SJSA1 (cell line): ENCODE measurements around the gene C1QB. TPM values are rescaled to one million over a fixed set of nuclear protein-coding genes. Genes with fewer than 3 reads are reported as not detected.

Source experiments
- DNase-seq, 2 experiments: peaks; one replicate each; pipeline ENCODE4 v3.0.0-alpha.2; 2015 to 2020; ENCODE audit warnings: low spot score in 2 of 2, low read depth in 1 of 2
- H3K27ac ChIP-seq: fragments of 250-450 bp; sonication (Bioruptor Pico); 2 replicates; pipeline ENCODE4 v1.5.1; 2020; ENCODE audit warnings: mild to moderate bottlenecking, moderate library complexity
- H3K27me3 ChIP-seq: fragments of 250-450 bp; sonication (Bioruptor Pico); replicated peaks from 2 replicates; pipeline ENCODE4 v1.5.1; 2020; ENCODE audit warnings: mild to moderate bottlenecking, moderate library complexity
- H3K36me3 ChIP-seq: fragments of 250-450 bp; sonication (Bioruptor Pico); 2 replicates; pipeline ENCODE4 v1.5.1; 2020; ENCODE audit warnings: mild to moderate bottlenecking
- H3K4me1 ChIP-seq: fragments of 250-450 bp; sonication (Bioruptor Pico); replicated peaks from 2 replicates; pipeline ENCODE4 v1.6.1; 2021; ENCODE audit warnings: mild to moderate bottlenecking
- H3K4me3 ChIP-seq: fragments of 250-450 bp; sonication (Bioruptor Pico); 2 replicates; pipeline ENCODE4 v1.5.1; 2020; ENCODE audit warnings: mild to moderate bottlenecking
- H3K9me3 ChIP-seq: fragments of 250-450 bp; sonication (Bioruptor Pico); replicated peaks from 2 replicates; pipeline ENCODE4 v1.5.1; 2020; ENCODE audit warnings: mild to moderate bottlenecking
- total RNA-seq: library from RNA; depleted of rRNA; stranded (reverse); fragments of >200 nt; shearing (Covaris generic); gene quantifications from 2 replicates; pipeline ENCODE4 v1.2.3, GENCODE V29; 2014

Gene C1QB
- total RNA-seq, 1 experiment from 2014 or later: not detected

- Histone ChIP-seq H3K27ac (no peak overlapping the region), H3K27me3 (peaks cover 85% of the 10 kb centered on the region), H3K4me3 (no peak overlapping the region), H3K4me1 (no peaks in the 10 kb centered on the region), H3K9me3 (no peaks in the 10 kb centered on the region), H3K36me3 (no peaks in the 10 kb centered on the region)
- DNase-seq: no peak
Observed at GRCh38 chr1:22621761-22622160, 31.3 kb upstream of the C1QB start.

- H3K4me3 ChIP-seq: no peak overlapping the region
- no peaks in the 10 kb centered on the region for H3K36me3 ChIP-seq
- no peak for DNase-seq
- peaks cover 72% of the 10 kb centered on the region for H3K27me3 ChIP-seq
- no peak overlapping the region for H3K27ac ChIP-seq
- no peaks in the 10 kb centered on the region for H3K4me1 ChIP-seq
- H3K9me3 ChIP-seq: no peaks in the 10 kb centered on the region
Observed at GRCh38 chr1:22625262-22625925, 27.6 kb upstream of the C1QB start.

GRCh38 chr1:22626237-22627157 lies 26.5 kb upstream of the C1QB start:
- Histone ChIP-seq H3K4me3 (no peak overlapping the region), H3K27me3 (peaks cover 73% of the 10 kb centered on the region), H3K4me1 (no peaks in the 10 kb centered on the region), H3K27ac (no peak overlapping the region), H3K9me3 (no peaks in the 10 kb centered on the region), H3K36me3 (no peaks in the 10 kb centered on the region)
- no peak for DNase-seq

GRCh38 chr1:22627331-22627730 lies 25.7 kb upstream of the C1QB start:
- DNase-seq: no peak
- H3K4me3 ChIP-seq: no peak overlapping the region
- peaks cover 73% of the 10 kb centered on the region for H3K27me3 ChIP-seq
- no peaks in the 10 kb centered on the region for H3K36me3 ChIP-seq
- no peaks in the 10 kb centered on the region for H3K4me1 ChIP-seq
- H3K9me3 ChIP-seq: no peaks in the 10 kb centered on the region
- no peak overlapping the region for H3K27ac ChIP-seq

GRCh38 chr1:22628698-22629444 lies 24.2 kb upstream of the C1QB start:
- peaks cover 69% of the 10 kb centered on the region for H3K27me3 ChIP-seq
- no peak for DNase-seq
- H3K27ac ChIP-seq: no peak overlapping the region
- H3K4me3 ChIP-seq: no peak overlapping the region
- H3K36me3 ChIP-seq: no peaks in the 10 kb centered on the region
- H3K4me1 ChIP-seq: no peaks in the 10 kb centered on the region
- no peaks in the 10 kb centered on the region for H3K9me3 ChIP-seq

GRCh38 chr1:22629886-22630285 lies 23.1 kb upstream of the C1QB start:
- Histone ChIP-seq H3K27ac (no peak overlapping the region), H3K27me3 (peaks cover 70% of the 10 kb centered on the region), H3K4me1 (no peaks in the 10 kb centered on the region), H3K36me3 (no peaks in the 10 kb centered on the region), H3K4me3 (no peak overlapping the region), H3K9me3 (no peaks in the 10 kb centered on the region)
- no peak for DNase-seq

- H3K27me3 ChIP-seq: peaks cover 50% of the 10 kb centered on the region
- no peak overlapping the region for H3K27ac ChIP-seq
- H3K9me3 ChIP-seq: no peaks in the 10 kb centered on the region
- no peak for DNase-seq
- no peaks in the 10 kb centered on the region for H3K4me1 ChIP-seq
- H3K4me3 ChIP-seq: no peak overlapping the region
- H3K36me3 ChIP-seq: no peaks in the 10 kb centered on the region
Observed at GRCh38 chr1:22633697-22634463, 19.2 kb upstream of the C1QB start.

GRCh38 chr1:22635436-22635835 lies 17.6 kb upstream of the C1QB start:
- Histone ChIP-seq H3K27me3 (peaks cover 43% of the 10 kb centered on the region), H3K36me3 (no peaks in the 10 kb centered on the region), H3K4me3 (no peak overlapping the region), H3K27ac (no peak overlapping the region), H3K9me3 (no peaks in the 10 kb centered on the region), H3K4me1 (no peaks in the 10 kb centered on the region)
- no peak for DNase-seq

- no peaks in the 10 kb centered on the region for H3K9me3 ChIP-seq
- H3K4me1 ChIP-seq: no peaks in the 10 kb centered on the region
- H3K27ac ChIP-seq: no peak within 1 kb of the TSS
- DNase-seq: no peak
- no peaks in the 10 kb centered on the region for H3K36me3 ChIP-seq
- peaks cover 35% of the 10 kb centered on the region for H3K27me3 ChIP-seq
- H3K4me3 ChIP-seq: no peak within 1 kb of the TSS
Observed at GRCh38 chr1:22636353-22636752, 16.7 kb upstream of the C1QB start, which contains the start of gene C1QA. Gene C1QA (plus strand): TSS chr1:22636628. CDS start chr1:22637617, 989 bp downstream.

- H3K4me1 ChIP-seq: no peaks in the 10 kb centered on the region
- no peak overlapping the region for H3K4me3 ChIP-seq
- DNase-seq: no peak
- H3K27me3 ChIP-seq: peaks cover 29% of the 10 kb centered on the region
- no peaks in the 10 kb centered on the region for H3K9me3 ChIP-seq
- no peaks in the 10 kb centered on the region for H3K36me3 ChIP-seq
- H3K27ac ChIP-seq: no peak overlapping the region
Observed at GRCh38 chr1:22636927-22637326, 16.1 kb upstream of the C1QB start.

- Histone ChIP-seq H3K27ac (no peak overlapping the region), H3K9me3 (no peaks in the 10 kb centered on the region), H3K27me3 (peaks cover 24% of the 10 kb centered on the region), H3K4me1 (no peaks in the 10 kb centered on the region), H3K36me3 (no peaks in the 10 kb centered on the region), H3K4me3 (no peak overlapping the region)
- DNase-seq: no peak
Observed at GRCh38 chr1:22637907-22638445, 15.1 kb upstream of the C1QB start.

- Histone ChIP-seq H3K4me1 (no peaks in the 10 kb centered on the region), H3K9me3 (no peaks in the 10 kb centered on the region), H3K36me3 (no peaks in the 10 kb centered on the region), H3K27me3 (peaks cover 20% of the 10 kb centered on the region), H3K27ac (no peak overlapping the region), H3K4me3 (no peak overlapping the region)
- no peak for DNase-seq
Observed at GRCh38 chr1:22638476-22639234, 14.4 kb upstream of the C1QB start.
